Liver (tissue), 9 donors: ENCODE measurements around the gene PDE4B. TPM values are rescaled to one million over a fixed set of nuclear protein-coding genes. Genes with fewer than 3 reads are reported as not detected.

Experiments
- DNase-seq: peaks from one replicate; pipeline ENCODE4 v3.0.0-alpha.2; 2017; ENCODE audit warnings: low spot score
- H3K27ac ChIP-seq, 2 donors: one replicate each; pipeline ENCODE4 v1.7.0; 2013; ENCODE audit warnings: inconsistent platforms in 2 of 2, low read length in 2 of 2, control low read depth in 1 of 2, low read depth in 1 of 2, mild to moderate bottlenecking in 1 of 2
- H3K27me3 ChIP-seq, 4 donors: one replicate each; pipeline versions ENCODE4 v1.6.1 to v1.7.0; 2013; ENCODE audit warnings: low read length in 3 of 4, inconsistent platforms in 1 of 4, mild to moderate bottlenecking in 1 of 4, moderate library complexity in 1 of 4; ENCODE audit not compliant: control insufficient read depth in 4 of 4, insufficient read depth in 4 of 4
- H3K36me3 ChIP-seq, 4 donors: one replicate each; pipeline versions ENCODE4 v1.6.1 to v1.7.0; 2013; ENCODE audit warnings: low read length in 3 of 4, mild to moderate bottlenecking in 3 of 4, low read depth in 1 of 4, moderate library complexity in 1 of 4; ENCODE audit not compliant: control insufficient read depth in 4 of 4, insufficient read depth in 3 of 4
- H3K4me1 ChIP-seq, 4 donors: one replicate each; pipeline versions ENCODE4 v1.6.1 to v1.7.0; 2013; ENCODE audit warnings: low read length in 3 of 4, mild to moderate bottlenecking in 3 of 4, moderate library complexity in 1 of 4; ENCODE audit not compliant: control insufficient read depth in 4 of 4, insufficient read depth in 4 of 4
- H3K4me3 ChIP-seq, 3 donors: one replicate each; pipeline versions ENCODE4 v1.6.1 to v1.7.0; 2013; ENCODE audit warnings: low read length in 3 of 3, control low read depth in 1 of 3, low read depth in 1 of 3, mild to moderate bottlenecking in 1 of 3
- H3K9ac ChIP-seq, 2 donors: one replicate each; pipeline ENCODE4 v1.7.0; 2013; ENCODE audit warnings: low read length in 2 of 2, mild to moderate bottlenecking in 2 of 2, moderate library complexity in 2 of 2, control low read depth in 1 of 2, low read depth in 1 of 2
- H3K9me3 ChIP-seq, 4 donors: one replicate each; pipeline versions ENCODE4 v1.6.1 to v1.7.0; 2013; ENCODE audit warnings: low read length in 3 of 4; ENCODE audit not compliant: control insufficient read depth in 4 of 4
- EGR1 ChIP-seq, 2 donors: IDR thresholded peaks; 2 replicates each; pipeline ENCODE4 v1.6.1; 2016 to 2018; ENCODE audit warnings: antibody characterized with exemption in 2 of 2, low read depth in 2 of 2
- FOXA2 ChIP-seq: IDR thresholded peaks from 2 replicates; pipeline ENCODE4 v1.6.1; 2016; ENCODE audit warnings: antibody characterized with exemption
- GABPA ChIP-seq, 2 donors: IDR thresholded peaks in 1 of 2; conservative IDR thresholded peaks in 1 of 2; 2 replicates each; pipeline ENCODE4 v1.6.1; 2016; ENCODE audit warnings: antibody characterized with exemption in 2 of 2, mild to moderate bottlenecking in 1 of 2, moderate library complexity in 1 of 2
- HNF4A ChIP-seq, 2 donors: conservative IDR thresholded peaks; 2 replicates each; pipeline ENCODE4 v1.6.1; 2016; ENCODE audit warnings: antibody characterized with exemption in 2 of 2, mild to moderate bottlenecking in 2 of 2
- HNF4G ChIP-seq: IDR thresholded peaks from 2 replicates; pipeline ENCODE4 v1.6.1; 2016; ENCODE audit warnings: antibody characterized with exemption
- JUND ChIP-seq, 2 donors: IDR thresholded peaks; 2 replicates each; pipeline ENCODE4 v1.6.1; 2016; ENCODE audit warnings: antibody characterized with exemption in 2 of 2
- NR2F2 ChIP-seq: IDR thresholded peaks from 2 replicates; pipeline ENCODE4 v1.6.1; 2016; ENCODE audit warnings: antibody characterized with exemption
- RAD21 ChIP-seq, 2 donors: IDR thresholded peaks; 2 replicates each; pipeline ENCODE4 v1.6.1; 2016; ENCODE audit warnings: antibody characterized with exemption in 2 of 2, mild to moderate bottlenecking in 2 of 2
- RXRA ChIP-seq, 2 donors: IDR thresholded peaks; 2 replicates each; pipeline ENCODE4 v1.6.1; 2017 to 2018; ENCODE audit warnings: antibody characterized with exemption in 2 of 2, mild to moderate bottlenecking in 1 of 2
- SP1 ChIP-seq: IDR thresholded peaks from 2 replicates; pipeline ENCODE4 v1.6.1; 2018; ENCODE audit warnings: antibody characterized with exemption, mild to moderate bottlenecking
- TAF1 ChIP-seq: conservative IDR thresholded peaks from 2 replicates; pipeline ENCODE4 v1.6.1; 2016; ENCODE audit warnings: antibody characterized with exemption, mild to moderate bottlenecking
- YY1 ChIP-seq: IDR thresholded peaks from 2 replicates; pipeline ENCODE4 v1.6.1; 2016; ENCODE audit warnings: antibody characterized with exemption, mild to moderate bottlenecking
- WGBS: extraction: QIAGEN DNeasy Blood & Tissue Kit; methylation state at CpG from one replicate; pipeline ENCODE4 v1.1.7; 2013; 5-methylcytosine and 5-hydroxymethylcytosine counted together
- polyA plus RNA-seq, 2 donors: library from polyadenylated mRNA; stranded (reverse) in 1 of 2; unstranded in 1 of 2; fragments of 200-250 nt in 1 of 2; fragments of >200 nt in 1 of 2; fragmentation: Nextera tagmentation in 1 of 2; extraction: Ambion mirVana in 1 of 2; gene quantifications; one replicate each; pipeline versions ENCODE4 v1.2.1 to v1.2.3, GENCODE V29; 2013 to 2015
- total RNA-seq, 2 donors: library from RNA; depleted of rRNA; stranded (reverse); fragments of >200 nt; gene quantifications; one replicate each; pipeline ENCODE4 v1.2.3, GENCODE V29; 2014
- TF ChIP-seq, protein P1 (sequence below): IDR thresholded peaks from 2 replicates; pipeline ENCODE4 v1.6.1; 2016; ENCODE audit warnings: antibody characterized with exemption, mild to moderate bottlenecking
- TF ChIP-seq, protein P2 (sequence below): fragments of 150-350 bp; IDR thresholded peaks from 2 replicates; pipeline ENCODE4 v1.5.1; 2017; ENCODE audit warnings: improper control_type of control experiment, low read depth, low read length; ENCODE audit not compliant: missing input control
- TF ChIP-seq, protein P3 (sequence below): IDR thresholded peaks from 2 replicates; pipeline ENCODE4 v1.6.1; 2016; ENCODE audit warnings: antibody characterized with exemption
- TF ChIP-seq, protein P4 (sequence below): IDR thresholded peaks from 2 replicates; pipeline ENCODE4 v1.6.1; 2016; ENCODE audit warnings: antibody characterized with exemption
- TF ChIP-seq, protein P5 (sequence below): IDR thresholded peaks from 2 replicates; pipeline ENCODE4 v1.6.1; 2016; ENCODE audit warnings: antibody characterized with exemption
- donor health status: healthy.
- donor health status: healthy.
- donor health status: healthy.
- donor health status: healthy.
- donor health status: healthy.

Gene PDE4B
- total and polyA plus RNA-seq, 4 donors = 1.9 to 3.9 (median 2.7) TPM

DNA sequence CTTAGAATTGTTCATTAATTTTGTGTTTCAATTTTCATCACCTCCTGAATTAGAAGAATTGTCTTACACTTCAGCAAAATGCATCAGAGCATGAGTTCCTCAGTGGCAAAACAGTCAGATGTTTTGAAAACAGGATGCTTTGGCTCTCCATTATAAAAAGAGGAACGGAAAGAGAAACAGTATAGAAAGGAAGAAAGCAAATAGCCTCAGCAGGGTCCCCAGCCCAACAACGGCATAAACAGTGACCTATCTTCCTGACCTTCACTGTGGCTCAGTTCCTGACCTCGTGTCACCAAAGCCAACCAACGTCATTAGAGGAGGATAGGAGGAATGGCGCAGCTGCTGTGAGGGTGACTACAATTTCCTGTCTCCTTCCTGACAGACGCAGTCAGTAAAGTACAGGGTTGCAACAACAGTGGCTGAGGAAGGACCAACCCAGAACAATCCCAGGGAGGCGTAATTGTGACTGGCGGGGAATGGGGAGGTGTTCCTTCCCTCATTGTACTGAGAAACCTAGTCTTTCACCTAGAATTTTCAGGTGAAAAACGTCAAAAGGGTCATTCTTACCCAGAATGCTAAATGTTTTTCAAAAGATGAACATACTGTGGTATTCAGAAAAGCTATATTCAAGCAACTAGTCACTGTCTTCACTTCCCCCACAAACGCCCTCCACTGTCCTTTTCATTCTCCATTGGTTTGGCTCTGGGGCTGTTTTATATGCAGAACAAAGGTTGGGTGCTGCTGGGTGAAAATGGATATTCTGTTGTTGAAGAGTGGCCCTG is 543.4 kb downstream of the PDE4B start:
- H3K9me3 ChIP-seq = no peaks in the 10 kb centered on the region
- no peak for DNase-seq
- WGBS = 56% methylated on average over 10 of the region's 10 CpGs
- H3K4me1 ChIP-seq = peaks cover 0 to 6% (median 2%) of the 10 kb centered on the region in 4 donors
- TF ChIP-seq FOXA2 (no peak), RAD21 (IDR thresholded peaks at IDR 0.05) (peak; percentile 26 to 28), JUND (IDR thresholded peaks at IDR 0.05) (peak in 1 of 2 donors; percentile 24), SP1 (peak; percentile 51), HNF4G (no peak), YY1 (peak; percentile 66), HNF4A (conservative IDR thresholded peaks at IDR 0.05) (no peak), RXRA (IDR thresholded peaks at IDR 0.05) (peak; percentile 27 to 60), TAF1 (no peak), EGR1 (IDR thresholded peaks at IDR 0.05; ENCODE audit: low read depth in 2 of 2) (no peak), GABPA (IDR thresholded peaks at IDR 0.05 in 1 of 2, conservative IDR thresholded peaks at IDR 0.05 in 1 of 2) (no peak), NR2F2 (peak; percentile 96)
- TF ChIP-seq, protein P1, sequence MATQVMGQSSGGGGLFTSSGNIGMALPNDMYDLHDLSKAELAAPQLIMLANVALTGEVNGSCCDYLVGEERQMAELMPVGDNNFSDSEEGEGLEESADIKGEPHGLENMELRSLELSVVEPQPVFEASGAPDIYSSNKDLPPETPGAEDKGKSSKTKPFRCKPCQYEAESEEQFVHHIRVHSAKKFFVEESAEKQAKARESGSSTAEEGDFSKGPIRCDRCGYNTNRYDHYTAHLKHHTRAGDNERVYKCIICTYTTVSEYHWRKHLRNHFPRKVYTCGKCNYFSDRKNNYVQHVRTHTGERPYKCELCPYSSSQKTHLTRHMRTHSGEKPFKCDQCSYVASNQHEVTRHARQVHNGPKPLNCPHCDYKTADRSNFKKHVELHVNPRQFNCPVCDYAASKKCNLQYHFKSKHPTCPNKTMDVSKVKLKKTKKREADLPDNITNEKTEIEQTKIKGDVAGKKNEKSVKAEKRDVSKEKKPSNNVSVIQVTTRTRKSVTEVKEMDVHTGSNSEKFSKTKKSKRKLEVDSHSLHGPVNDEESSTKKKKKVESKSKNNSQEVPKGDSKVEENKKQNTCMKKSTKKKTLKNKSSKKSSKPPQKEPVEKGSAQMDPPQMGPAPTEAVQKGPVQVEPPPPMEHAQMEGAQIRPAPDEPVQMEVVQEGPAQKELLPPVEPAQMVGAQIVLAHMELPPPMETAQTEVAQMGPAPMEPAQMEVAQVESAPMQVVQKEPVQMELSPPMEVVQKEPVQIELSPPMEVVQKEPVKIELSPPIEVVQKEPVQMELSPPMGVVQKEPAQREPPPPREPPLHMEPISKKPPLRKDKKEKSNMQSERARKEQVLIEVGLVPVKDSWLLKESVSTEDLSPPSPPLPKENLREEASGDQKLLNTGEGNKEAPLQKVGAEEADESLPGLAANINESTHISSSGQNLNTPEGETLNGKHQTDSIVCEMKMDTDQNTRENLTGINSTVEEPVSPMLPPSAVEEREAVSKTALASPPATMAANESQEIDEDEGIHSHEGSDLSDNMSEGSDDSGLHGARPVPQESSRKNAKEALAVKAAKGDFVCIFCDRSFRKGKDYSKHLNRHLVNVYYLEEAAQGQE = no peak
- TF ChIP-seq, protein P2, sequence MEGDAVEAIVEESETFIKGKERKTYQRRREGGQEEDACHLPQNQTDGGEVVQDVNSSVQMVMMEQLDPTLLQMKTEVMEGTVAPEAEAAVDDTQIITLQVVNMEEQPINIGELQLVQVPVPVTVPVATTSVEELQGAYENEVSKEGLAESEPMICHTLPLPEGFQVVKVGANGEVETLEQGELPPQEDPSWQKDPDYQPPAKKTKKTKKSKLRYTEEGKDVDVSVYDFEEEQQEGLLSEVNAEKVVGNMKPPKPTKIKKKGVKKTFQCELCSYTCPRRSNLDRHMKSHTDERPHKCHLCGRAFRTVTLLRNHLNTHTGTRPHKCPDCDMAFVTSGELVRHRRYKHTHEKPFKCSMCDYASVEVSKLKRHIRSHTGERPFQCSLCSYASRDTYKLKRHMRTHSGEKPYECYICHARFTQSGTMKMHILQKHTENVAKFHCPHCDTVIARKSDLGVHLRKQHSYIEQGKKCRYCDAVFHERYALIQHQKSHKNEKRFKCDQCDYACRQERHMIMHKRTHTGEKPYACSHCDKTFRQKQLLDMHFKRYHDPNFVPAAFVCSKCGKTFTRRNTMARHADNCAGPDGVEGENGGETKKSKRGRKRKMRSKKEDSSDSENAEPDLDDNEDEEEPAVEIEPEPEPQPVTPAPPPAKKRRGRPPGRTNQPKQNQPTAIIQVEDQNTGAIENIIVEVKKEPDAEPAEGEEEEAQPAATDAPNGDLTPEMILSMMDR = no peak
- TF ChIP-seq, protein P3, sequence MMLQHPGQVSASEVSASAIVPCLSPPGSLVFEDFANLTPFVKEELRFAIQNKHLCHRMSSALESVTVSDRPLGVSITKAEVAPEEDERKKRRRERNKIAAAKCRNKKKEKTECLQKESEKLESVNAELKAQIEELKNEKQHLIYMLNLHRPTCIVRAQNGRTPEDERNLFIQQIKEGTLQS = no peak
- TF ChIP-seq, protein P4, sequence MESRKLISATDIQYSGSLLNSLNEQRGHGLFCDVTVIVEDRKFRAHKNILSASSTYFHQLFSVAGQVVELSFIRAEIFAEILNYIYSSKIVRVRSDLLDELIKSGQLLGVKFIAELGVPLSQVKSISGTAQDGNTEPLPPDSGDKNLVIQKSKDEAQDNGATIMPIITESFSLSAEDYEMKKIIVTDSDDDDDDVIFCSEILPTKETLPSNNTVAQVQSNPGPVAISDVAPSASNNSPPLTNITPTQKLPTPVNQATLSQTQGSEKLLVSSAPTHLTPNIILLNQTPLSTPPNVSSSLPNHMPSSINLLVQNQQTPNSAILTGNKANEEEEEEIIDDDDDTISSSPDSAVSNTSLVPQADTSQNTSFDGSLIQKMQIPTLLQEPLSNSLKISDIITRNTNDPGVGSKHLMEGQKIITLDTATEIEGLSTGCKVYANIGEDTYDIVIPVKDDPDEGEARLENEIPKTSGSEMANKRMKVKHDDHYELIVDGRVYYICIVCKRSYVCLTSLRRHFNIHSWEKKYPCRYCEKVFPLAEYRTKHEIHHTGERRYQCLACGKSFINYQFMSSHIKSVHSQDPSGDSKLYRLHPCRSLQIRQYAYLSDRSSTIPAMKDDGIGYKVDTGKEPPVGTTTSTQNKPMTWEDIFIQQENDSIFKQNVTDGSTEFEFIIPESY = no peak
- TF ChIP-seq, protein P5, sequence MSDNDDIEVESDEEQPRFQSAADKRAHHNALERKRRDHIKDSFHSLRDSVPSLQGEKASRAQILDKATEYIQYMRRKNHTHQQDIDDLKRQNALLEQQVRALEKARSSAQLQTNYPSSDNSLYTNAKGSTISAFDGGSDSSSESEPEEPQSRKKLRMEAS = no peak
- no peaks in the 10 kb centered on the region for H3K36me3 ChIP-seq
- no peaks in the 10 kb centered on the region for H3K27me3 ChIP-seq
- H3K4me3 ChIP-seq = no peak overlapping the region
- H3K27ac ChIP-seq = peak overlapping the region; percentile 71 to 73
- no peak overlapping the region for H3K9ac ChIP-seq
